HG03159 (cell line): ENCODE measurements around the gene CFAP99.

ENCODE experiments used
- ATAC-seq: cut with Tn5 transposase; IDR thresholded peaks from one replicate; pipeline ENCODE4 v1.9.1; 2021; ENCODE audit warnings: mild to moderate bottlenecking, moderate library complexity; ENCODE audit not compliant: unreplicated experiment

The CFAP99 gene

DNA sequence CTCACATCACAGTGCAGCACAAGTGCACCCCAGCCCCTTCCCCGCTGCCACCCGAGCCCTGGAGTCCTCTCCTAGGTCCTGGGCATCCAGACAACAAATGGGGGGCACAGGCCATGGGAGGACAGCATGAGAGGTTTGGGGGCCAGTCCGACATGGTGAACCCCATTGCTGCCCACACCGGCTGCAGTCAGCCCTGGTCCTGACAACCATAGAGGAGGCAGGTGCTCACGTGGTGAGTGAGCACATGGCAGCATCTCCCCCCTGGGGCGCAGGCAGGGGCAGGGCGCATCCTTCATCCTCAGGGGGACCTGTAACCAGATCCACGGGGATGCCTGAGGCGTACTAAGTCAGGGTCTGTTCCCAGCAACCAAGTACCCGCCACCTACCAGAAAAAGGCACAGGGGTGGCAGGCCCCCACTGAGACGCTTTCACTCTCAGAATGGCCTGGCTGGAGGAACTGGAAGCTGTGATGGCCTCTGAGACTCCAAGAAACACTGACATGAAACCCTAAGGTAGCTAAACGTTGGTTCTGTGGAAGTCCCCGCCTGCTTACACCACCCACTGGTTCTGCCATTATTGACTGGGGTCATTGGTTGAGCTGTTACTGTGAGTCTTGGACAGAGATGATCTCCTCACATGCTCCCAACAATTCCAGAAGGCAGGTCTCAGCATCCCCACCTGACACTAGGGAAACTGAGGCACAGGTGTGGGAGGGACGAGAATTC is 6.8 kb upstream of the CFAP99 start:
- no peak for ATAC-seq

DNA sequence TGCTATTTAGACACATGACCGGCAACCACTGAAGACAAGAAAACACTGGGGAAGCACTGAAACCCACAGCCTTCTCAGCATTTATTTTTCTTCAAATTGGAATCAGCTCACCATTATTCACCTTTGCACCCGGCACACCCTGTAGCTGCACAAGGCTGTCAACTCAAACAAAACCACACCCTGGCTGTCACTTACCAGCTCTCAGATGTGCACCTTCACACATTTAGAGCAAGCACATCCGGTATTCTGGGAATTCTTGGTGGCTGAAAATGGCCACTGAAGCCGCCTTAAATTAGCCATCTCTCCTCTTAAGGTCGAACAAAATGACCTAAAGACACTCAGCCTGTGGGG is 6.2 kb upstream of the CFAP99 start:
- peak; percentile 13 for ATAC-seq

GRCh38 chr4:2412885-2413716 is 5.7 kb upstream of the CFAP99 start:
- peak; percentile 53 for ATAC-seq

GRCh38 chr4:2413821-2414610 is 4.7 kb upstream of the CFAP99 start:
- no peak for ATAC-seq

DNA sequence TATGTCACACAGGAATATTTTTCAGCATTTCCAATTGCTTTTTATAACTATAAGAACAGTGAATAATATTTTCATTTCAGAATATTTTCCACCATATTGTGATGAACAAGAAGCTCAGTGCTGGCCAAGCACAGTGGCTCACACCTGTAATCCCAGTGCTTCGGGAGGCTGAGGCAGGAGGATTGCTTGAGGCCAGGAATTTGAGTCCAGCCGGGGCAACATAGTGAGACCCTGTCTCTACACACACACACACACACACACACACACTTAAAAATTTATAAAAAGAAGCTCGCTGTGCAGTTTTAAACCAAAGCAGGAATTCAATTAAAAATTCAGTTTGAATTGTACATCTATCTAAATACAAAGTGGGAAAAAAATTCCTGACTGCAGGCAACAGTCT is 3.5 kb upstream of the CFAP99 start:
- no peak for ATAC-seq

DNA sequence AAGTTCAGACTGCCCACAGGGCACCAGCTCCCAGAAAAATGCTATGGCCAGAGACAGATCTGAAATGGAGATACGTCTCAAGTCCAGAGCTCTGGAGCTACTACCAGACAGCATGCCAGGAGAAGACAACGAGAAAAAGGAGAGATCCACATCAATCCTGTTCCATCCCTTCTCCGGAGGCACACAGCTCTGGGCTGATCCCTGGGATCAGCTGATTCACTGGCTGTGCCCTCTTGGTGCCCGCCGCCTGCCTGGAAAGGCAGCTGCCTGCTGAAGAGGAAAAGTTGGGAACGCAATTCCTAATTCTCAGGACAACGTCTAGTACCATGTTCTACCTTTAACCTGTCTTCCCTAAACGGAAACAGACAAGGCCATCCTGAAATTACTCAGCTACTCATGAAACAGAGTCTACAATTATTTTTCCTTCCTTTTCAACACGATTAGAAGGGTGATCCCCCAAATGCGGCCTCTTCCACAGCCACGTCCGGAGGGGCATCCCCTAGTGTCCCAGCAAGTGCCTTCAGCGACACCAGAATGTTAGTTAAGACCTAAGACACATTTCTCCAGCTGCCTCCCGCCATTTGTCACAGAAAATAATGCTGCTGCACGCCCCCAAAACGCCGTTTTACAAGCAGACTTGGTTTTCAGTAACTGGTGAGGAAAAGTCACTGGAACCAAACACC is 2.7 kb upstream of the CFAP99 start:
- ATAC-seq: no peak

DNA sequence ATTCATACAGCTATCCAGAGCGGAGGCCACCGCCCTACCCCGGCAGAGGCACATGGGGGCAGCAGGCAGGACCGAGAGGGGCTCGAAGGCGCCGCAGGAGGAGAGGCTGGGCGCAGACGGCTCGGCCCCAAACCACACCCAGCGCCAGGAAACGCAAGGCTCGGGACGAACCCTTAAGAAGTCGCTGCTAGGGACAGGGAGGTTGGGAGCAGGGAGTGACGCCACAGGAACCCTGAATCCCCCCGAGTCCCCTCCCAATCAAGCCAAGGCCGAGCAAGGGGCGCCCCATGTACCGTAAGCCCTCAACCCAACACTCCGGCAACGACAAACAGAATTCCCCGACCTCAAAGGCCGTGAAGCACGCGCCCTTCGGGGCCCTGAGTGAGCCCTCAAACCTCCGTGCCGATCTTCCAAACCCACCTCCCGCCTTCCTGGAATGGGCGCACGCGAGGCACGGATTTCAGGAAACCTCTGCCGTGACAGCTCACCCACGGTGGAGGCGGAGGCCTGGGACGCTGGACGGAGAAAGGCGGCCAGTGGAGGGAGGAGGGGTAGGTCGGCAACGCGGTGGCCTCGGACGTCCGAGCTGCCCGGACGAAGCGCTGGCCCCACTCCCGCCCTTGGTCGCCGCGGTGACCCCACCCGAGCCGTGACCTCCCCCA is 2.1 kb upstream of the CFAP99 start:
- no peak for ATAC-seq

DNA sequence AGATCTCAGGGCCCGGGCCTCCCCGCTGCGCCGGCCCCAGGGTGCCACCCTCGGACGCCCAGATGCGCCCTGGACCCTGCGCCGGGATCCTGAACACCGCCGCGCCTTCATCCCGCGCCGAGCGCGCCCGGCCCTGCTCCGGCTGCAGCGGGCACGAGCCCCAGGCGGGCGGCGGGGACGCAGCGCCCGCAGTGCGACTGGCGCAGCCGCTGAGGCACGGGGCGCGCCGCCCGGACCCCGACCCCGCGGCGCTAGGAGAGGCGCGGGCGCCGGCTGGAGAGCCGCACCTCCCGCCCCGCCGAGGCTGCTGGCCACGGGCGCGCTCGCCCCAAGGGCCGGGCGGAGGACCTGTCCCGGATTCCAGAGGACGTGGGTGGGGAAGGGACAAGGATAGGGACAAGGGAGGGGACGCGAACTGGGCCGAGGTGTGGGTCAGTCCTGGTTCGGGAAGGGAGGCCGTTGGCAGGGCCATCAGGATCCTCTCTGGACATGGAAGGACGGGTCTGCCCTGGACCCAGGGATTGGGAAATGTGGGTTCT is 1.5 kb upstream of the CFAP99 start:
- ATAC-seq: no peak

- peak; percentile 8 for ATAC-seq
Observed at GRCh38 chr4:2417765-2418649, 748 bp upstream of the CFAP99 start, which contains the start of gene ZFYVE28. Gene ZFYVE28 (minus strand): TSS chr4:2418645. CDS start chr4:2418323, 322 bp downstream.

GRCh38 chr4:2419814-2420213 is 1.1 kb downstream of the CFAP99 start:
- no peak for ATAC-seq

- ATAC-seq: no peak
Observed at GRCh38 chr4:2421928-2422327, 3.2 kb downstream of the CFAP99 start.

DNA sequence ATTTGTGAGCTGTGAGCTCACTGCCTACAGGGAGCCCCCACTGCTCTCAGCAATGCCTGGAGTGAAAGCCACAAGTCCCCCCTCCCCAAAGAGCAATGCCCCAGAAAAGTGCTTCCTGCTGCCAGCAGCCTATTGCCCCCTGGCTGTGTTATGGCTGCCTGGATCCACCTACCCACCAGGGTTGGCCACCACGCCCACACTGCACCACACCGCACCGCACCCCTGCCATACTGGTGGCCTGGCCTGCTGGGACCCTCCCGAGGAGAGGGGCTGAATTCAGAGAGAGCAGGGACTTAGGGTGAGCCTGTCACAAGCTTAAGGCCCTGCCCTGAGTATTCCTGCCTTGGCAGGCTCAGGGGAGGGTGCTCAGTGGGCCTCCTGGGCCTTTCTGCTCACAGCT is 4.3 kb downstream of the CFAP99 start:
- ATAC-seq: no peak

DNA sequence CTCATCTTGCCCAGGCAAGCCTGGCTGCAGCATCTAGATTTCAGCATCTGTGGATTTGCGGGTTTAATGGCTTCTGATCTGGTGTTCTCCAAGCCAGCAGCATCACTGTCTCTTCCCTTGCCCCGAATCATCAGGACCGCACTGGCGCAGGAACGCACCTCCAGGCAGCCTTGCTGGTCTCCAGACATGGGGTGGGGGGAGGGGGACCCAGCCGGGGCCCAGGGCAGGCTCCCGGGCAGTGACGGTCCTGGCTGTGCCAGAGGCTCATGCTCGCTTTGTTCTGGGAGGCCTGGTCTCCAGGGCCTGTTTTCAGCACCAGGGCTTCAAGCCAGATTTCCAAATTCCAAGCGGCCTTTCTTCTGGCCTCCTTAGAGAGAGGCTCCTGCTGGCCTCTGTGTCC is 4.9 kb downstream of the CFAP99 start:
- no peak for ATAC-seq

GRCh38 chr4:2424581-2424980 is 5.8 kb downstream of the CFAP99 start:
- no peak for ATAC-seq

DNA sequence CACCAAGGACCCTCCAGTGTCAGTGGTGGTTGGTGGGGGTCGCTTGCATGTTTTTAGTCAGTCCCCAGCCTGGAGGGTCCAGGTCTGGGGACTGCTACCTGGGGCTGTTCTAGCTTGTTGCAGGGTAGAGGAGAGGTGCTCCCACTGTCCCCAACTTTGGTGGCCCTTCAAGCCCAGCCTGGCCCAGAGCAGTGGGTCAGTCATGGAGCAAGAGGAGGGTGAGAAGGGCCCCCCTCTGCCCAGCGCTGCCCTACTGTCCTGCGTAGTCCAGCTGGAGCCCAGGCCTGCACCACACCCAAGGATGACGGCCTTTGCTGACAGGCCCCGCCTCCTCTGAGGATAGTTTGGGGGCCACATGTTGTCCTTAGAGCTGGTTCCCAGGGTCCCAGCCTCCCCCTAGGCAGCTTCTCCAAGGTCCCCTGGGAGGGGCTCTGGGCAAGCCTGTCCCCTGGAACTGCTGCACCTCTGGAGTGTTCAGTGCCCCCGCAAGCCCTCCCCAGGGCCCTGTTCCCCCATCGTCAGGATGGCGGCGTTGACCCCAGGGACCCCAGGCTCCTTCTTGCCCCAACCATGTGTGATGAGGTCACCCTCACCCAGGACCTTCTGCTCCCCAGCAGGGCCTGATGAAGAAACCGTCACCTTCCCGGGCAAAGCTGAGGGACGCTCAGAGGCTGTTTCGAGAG is 6.8 kb downstream of the CFAP99 start:
- no peak for ATAC-seq

DNA sequence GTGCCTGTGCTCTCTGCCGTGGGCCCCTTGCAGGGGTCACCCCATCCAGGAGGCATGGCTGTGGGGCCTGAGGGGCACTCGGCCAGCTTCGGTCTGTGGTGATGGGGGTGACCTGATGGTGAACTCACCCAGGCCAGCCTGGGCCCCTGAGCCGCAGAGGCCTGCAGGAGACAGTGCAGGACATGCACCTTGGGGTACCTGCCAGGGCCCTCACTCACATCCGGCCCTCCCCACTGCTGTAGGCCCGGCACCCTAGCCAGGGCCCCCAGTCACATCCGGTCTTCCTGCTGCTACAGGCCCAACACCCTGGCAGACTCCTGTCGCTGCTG is 7.3 kb downstream of the CFAP99 start:
- ATAC-seq: no peak

DNA sequence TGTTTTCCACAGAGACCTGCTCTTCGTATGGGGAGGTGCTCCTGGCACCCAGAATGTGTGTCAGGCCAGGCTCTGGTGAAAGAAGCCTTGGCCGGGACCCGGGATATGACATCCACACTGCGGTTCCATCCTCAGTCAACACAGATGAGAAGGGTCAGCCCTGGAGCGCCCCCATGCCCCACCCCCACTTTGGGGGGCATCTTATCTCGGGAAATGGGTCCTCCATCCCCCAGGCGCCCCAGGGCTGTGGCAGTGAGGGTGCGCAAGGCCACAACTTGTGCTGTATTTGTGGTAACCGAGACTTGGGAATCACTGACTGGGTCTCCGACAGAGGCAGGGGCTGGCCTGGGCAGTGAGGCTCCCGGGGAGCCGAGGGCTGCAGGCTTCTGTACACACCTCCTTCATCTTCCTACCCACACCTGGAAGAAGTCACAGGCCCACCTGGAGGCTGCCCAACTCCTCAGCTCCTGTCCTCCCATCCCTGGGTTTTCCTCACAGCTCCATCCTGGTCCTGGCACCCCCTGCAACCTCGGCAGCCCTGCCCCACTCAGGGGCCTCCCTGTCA is 8.0 kb downstream of the CFAP99 start:
- no peak for ATAC-seq
